Activated CD8-positive, alpha-beta T cell treated with anti-CD3 and anti-CD28 coated beads, Interleukin-2, amount 10 ng/mL, durations not matched to agents 7 days and 5 days (primary cell): ENCODE measurements around the gene CDH7. TPM values are rescaled to one million over a fixed set of nuclear protein-coding genes. Genes with fewer than 3 reads are reported as not detected.

Experiments
- ATAC-seq: fragments of 150-1000 bp; cut with Tn5 transposase; one replicate; pipeline ENCODE4 v1.10.0; 2021; ENCODE audit warnings: moderate library complexity
- CTCF ChIA-PET: fragments of 350-600 bp; sonication (Branson Sonifier 250); formaldehyde crosslinking; loops from one replicate; lab custom pipeline; 2021; ENCODE audit warnings: antibody characterized with exemption; lab: Charles Lee
- POLR2A ChIA-PET: fragments of 350-600 bp; sonication (Branson Sonifier 250); formaldehyde crosslinking; loops from one replicate; lab custom pipeline; 2021; ENCODE audit warnings: antibody characterized with exemption; lab: Charles Lee
- DNase-seq: peaks from one replicate; pipeline ENCODE4 v3.0.0-alpha.2; 2020
- H3K27ac Mint-ChIP-seq: one replicate; pipeline ENCODE4 v1.8.0; 2021; ENCODE audit warnings: mild to moderate bottlenecking, mixed read lengths
- H3K27me3 Mint-ChIP-seq: one replicate; pipeline ENCODE4 v1.8.0; 2021; ENCODE audit warnings: low read depth, mixed read lengths
- H3K36me3 Mint-ChIP-seq: one replicate; pipeline ENCODE4 v1.8.0; 2021; ENCODE audit warnings: low read depth, mixed read lengths
- H3K4me1 Mint-ChIP-seq: one replicate; pipeline ENCODE4 v1.8.0; 2021; ENCODE audit warnings: low read depth, mixed read lengths
- H3K4me3 Mint-ChIP-seq: one replicate; pipeline ENCODE4 v1.8.0; 2021; ENCODE audit warnings: mild to moderate bottlenecking, mixed read lengths
- H3K9me3 Mint-ChIP-seq: one replicate; pipeline ENCODE4 v1.8.0; 2022; ENCODE audit warnings: mixed read lengths; ENCODE audit not compliant: insufficient read depth
- total RNA-seq, 2 experiments: library from RNA; stranded (reverse); gene quantifications; one replicate each; pipeline ENCODE4 v1.2.3, GENCODE V29; 2021

Gene CDH7, protein sequence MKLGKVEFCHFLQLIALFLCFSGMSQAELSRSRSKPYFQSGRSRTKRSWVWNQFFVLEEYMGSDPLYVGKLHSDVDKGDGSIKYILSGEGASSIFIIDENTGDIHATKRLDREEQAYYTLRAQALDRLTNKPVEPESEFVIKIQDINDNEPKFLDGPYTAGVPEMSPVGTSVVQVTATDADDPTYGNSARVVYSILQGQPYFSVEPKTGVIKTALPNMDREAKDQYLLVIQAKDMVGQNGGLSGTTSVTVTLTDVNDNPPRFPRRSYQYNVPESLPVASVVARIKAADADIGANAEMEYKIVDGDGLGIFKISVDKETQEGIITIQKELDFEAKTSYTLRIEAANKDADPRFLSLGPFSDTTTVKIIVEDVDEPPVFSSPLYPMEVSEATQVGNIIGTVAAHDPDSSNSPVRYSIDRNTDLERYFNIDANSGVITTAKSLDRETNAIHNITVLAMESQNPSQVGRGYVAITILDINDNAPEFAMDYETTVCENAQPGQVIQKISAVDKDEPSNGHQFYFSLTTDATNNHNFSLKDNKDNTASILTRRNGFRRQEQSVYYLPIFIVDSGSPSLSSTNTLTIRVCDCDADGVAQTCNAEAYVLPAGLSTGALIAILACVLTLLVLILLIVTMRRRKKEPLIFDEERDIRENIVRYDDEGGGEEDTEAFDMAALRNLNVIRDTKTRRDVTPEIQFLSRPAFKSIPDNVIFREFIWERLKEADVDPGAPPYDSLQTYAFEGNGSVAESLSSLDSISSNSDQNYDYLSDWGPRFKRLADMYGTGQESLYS
- total RNA-seq = not detected

DNA sequence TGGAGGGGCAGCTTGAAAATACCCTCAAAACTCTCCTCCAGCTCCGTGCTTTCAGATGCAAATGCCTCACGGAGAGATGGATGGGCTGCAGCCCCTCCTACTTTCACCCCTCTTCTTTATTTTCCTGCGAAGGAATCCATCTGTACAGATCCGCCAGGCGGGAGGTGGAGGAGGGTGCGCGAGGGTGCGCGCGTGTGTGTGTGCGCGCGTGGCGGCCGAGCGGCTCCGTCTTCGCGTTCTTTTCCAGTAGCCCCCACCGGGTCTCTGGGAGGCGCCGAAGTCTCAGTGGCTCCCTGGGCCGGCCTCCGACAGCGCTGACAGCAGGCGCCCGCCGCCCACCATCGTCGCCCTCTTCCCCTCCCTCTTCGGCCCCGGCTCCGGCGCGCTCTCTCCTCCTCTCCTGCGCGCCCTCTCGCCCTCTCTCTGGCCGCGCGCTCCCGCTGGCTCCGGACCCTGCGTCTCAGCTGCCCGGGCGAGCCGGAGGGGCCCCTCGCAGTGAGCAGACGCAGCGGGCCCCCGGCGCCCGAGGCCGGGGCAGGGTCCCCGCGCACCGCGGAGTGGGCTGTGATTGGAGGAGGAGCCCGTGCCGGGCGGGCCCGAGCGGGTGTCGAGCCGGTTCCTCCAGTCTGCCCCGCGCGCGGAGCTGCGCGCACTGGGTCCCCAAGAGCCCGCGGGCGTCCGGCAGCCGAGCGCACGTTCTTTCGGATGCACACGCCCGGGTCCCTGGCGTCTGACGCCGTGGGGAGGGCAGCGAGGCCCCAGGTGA lies at the start of gene CDH7:
TSS of gene CDH7 (plus strand) at position 624 of the 766 bp plus-strand sequence. CDS start 11,831 bp downstream, outside the sequence.
- ChIA-PET CTCF (no interaction called here), POLR2A (no interaction called here)
- H3K9me3 Mint-ChIP-seq = no peaks in the 10 kb centered on the region
- DNase-seq (no peak), ATAC-seq (no peak)
- H3K36me3 Mint-ChIP-seq = peaks cover 3% of the 10 kb centered on the region
- no peak within 1 kb of the TSS for H3K4me3 Mint-ChIP-seq
- H3K4me1 Mint-ChIP-seq = no peaks in the 10 kb centered on the region
- peaks cover 11% of the 10 kb centered on the region for H3K27me3 Mint-ChIP-seq
- no peak within 1 kb of the TSS for H3K27ac Mint-ChIP-seq

DNA sequence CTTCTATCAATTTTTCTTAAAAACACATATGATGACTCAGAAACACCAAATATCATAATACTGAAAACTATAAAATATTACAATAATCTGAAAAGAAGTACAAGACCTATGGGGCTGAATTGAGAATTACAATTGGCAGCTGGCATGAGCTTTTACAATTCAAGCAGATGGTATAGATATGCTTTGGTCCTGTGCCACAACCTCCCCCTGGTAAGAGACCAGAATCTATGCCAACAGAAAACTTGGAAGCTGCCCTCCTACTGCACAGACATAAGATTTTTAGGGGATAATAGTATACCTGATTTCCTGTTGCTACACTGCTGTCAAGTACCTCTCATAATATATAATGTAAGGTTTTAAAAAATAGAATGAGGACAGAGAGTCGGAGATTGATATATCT lies 46.8 kb upstream of the CDH7 start:
- ChIA-PET CTCF (no interaction called here), POLR2A (no interaction called here)
- Mint-ChIP-seq H3K27me3 (no peaks in the 10 kb centered on the region), H3K36me3 (no peaks in the 10 kb centered on the region), H3K4me3 (no peak overlapping the region), H3K27ac (no peak overlapping the region), H3K4me1 (no peaks in the 10 kb centered on the region), H3K9me3 (peaks cover 4% of the 10 kb centered on the region)
- DNase-seq (no peak), ATAC-seq (no peak)

DNA sequence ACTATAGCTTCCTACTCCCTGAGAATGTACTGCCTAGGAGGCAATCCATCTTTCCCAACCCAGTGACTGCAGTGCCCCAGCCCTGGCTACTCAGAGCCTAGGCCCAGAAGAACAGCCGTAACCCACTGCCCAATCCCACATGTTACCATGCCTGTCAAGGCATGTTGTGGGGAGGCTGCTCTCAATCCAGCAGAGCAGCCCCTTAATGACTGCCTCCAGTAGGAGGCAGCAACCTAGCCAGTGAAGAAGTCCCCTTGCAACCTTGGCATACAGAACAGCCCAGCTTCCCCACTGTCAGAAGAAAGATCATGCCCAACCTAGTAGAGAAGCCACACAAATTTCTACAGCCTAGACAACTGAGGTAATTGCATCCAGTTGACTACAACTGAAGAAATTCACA lies 44.2 kb upstream of the CDH7 start:
- DNase-seq (no peak), ATAC-seq (no peak)
- Mint-ChIP-seq H3K4me3 (no peak overlapping the region), H3K27ac (no peak overlapping the region), H3K4me1 (no peaks in the 10 kb centered on the region), H3K36me3 (no peaks in the 10 kb centered on the region), H3K9me3 (peaks cover 4% of the 10 kb centered on the region), H3K27me3 (no peaks in the 10 kb centered on the region)
- ChIA-PET POLR2A (no interaction called here), CTCF (no interaction called here)

DNA sequence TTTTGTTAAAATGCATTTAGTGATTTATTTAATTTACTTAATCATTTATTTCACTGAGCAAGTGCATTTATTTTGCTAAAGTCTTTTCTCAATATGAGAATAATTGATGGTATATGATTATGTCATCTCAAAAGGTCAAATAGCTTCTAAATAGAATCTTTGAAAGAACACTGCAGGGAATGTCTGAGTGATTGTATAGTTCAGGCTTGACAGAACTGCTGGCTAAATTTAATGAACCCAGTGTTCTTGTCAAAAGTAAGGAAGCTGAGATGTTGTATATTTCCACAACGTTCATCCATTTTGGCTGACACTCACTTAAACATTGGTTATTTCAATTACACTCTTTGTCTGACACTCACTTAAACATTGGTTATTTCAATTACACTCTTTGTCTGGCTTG lies 39.3 kb upstream of the CDH7 start:
- H3K4me1 Mint-ChIP-seq = no peaks in the 10 kb centered on the region
- H3K4me3 Mint-ChIP-seq = no peak overlapping the region
- H3K36me3 Mint-ChIP-seq = no peaks in the 10 kb centered on the region
- no peak overlapping the region for H3K27ac Mint-ChIP-seq
- ATAC-seq (no peak), DNase-seq (no peak)
- no peaks in the 10 kb centered on the region for H3K27me3 Mint-ChIP-seq
- ChIA-PET POLR2A (no interaction called here), CTCF (no interaction called here)
- peaks cover 4% of the 10 kb centered on the region for H3K9me3 Mint-ChIP-seq

DNA sequence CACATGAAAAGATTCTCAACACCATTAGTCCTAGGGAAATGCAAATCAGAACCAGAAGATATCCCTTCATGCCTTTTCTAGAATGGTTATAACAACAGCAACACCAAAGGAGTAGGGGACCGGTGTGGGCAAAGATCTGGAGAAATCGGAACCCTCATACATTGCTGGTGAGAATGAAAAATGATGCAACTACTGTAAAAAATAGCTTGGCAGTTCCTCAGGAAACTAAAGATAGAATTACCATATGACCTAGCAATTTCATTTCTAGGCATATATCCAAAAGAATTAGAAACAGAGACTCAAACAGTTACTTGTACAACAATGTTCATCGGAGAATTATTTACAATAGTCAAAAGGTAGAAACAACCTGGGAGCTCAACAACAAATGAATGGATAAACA lies 29.2 kb upstream of the CDH7 start:
- no peak for ATAC-seq
- no peak for DNase-seq
- no peaks in the 10 kb centered on the region for H3K4me1 Mint-ChIP-seq
- H3K36me3 Mint-ChIP-seq = no peaks in the 10 kb centered on the region
- H3K27ac Mint-ChIP-seq = no peak overlapping the region
- H3K27me3 Mint-ChIP-seq = no peaks in the 10 kb centered on the region
- peaks cover 6% of the 10 kb centered on the region for H3K9me3 Mint-ChIP-seq
- ChIA-PET CTCF (no interaction called here), POLR2A (no interaction called here)
- no peak overlapping the region for H3K4me3 Mint-ChIP-seq

DNA sequence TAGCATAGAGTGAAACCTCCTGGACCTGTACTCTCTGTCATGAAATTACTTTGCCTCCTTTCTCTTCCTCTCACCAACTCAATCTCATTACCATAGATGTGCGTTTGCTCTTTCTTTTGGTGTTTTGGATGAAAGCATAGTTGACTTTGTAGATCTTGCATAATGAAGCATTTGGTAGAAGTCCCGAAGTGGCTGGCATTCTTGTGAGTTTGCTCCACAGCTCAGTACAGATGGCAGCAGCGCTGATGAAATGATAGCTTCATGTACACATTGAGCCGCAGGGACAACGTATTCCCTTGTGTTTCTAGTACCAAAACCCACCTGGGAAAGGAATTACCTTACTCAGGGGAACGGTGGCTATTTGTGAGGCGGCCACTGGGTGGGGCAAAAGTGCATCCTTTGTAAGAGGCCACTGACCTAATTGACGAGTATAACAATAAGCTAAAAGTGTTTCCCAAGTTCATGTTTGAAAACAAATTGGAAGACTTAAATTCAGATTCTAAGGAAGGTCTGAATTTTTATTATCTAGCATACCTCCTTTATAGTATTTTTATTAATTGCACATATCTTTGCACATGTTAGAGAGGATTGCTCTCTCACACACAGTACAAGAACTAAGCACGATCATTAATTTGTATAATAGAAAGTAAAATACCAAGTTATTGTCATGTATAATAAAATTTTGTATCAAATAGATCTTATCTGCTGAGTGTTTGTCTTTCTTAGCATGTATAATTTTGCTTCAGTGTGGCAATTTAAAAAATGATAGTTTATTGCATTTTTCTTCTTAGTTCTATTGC lies 25.4 kb upstream of the CDH7 start:
- Mint-ChIP-seq H3K9me3 (no peaks in the 10 kb centered on the region), H3K36me3 (no peaks in the 10 kb centered on the region), H3K4me3 (no peak overlapping the region), H3K27ac (no peak overlapping the region), H3K4me1 (no peaks in the 10 kb centered on the region), H3K27me3 (no peaks in the 10 kb centered on the region)
- ChIA-PET POLR2A (no interaction called here), CTCF (no interaction called here)
- ATAC-seq (no peak), DNase-seq (no peak)

DNA sequence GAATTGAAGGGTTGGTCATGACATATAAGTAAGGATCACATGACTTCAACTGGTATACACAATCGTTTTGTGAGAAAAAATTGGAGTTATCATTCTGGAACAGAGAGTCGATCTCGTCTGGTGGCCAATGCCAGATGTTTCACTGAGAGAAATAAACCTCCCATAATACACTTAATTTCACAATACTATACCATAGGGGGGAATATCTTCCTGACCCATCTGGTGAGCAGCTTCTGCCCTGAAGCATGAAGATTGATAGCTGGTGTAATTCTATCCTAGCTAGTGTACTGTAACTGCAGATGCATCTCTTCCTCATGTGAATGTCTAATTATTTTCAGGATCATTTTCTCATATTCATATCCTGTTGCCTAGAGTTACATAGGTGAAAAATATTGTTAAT lies 15.7 kb upstream of the CDH7 start:
- no peak overlapping the region for H3K4me3 Mint-ChIP-seq
- no peaks in the 10 kb centered on the region for H3K4me1 Mint-ChIP-seq
- H3K27me3 Mint-ChIP-seq = no peaks in the 10 kb centered on the region
- no peak overlapping the region for H3K27ac Mint-ChIP-seq
- DNase-seq = no peak
- CTCF ChIA-PET = no interaction called here
- POLR2A ChIA-PET = no interaction called here
- no peak for ATAC-seq
- peaks cover 5% of the 10 kb centered on the region for H3K9me3 Mint-ChIP-seq
- no peaks in the 10 kb centered on the region for H3K36me3 Mint-ChIP-seq

DNA sequence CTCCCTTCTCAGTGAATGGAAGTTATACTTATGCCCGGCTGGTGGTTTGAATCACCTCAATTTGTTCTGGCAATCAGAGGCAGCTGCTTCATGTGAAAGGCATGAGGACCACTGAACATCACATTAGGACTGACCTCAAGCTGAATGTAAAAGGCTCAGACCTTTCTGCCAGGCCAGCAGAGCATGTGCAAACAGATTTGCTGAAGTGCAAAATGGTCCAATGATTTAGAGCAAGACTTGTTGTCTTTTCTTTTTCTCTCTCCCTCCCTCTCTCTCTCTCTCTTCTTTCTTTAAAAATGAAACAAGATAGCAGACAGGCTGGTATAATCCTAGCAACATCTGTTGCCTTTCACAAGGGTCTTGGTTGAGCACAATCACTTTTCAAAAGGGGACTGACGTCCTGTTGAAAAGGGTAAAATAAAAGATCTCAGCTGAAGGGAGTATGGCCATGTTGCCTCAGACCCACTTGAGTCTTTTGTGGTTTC lies 13.3 kb upstream of the CDH7 start:
- ChIA-PET CTCF (no interaction called here), POLR2A (no interaction called here)
- Mint-ChIP-seq H3K27me3 (no peaks in the 10 kb centered on the region), H3K27ac (no peak overlapping the region), H3K4me3 (no peak overlapping the region), H3K9me3 (peaks cover 5% of the 10 kb centered on the region), H3K36me3 (no peaks in the 10 kb centered on the region), H3K4me1 (no peaks in the 10 kb centered on the region)
- ATAC-seq (no peak), DNase-seq (no peak)

DNA sequence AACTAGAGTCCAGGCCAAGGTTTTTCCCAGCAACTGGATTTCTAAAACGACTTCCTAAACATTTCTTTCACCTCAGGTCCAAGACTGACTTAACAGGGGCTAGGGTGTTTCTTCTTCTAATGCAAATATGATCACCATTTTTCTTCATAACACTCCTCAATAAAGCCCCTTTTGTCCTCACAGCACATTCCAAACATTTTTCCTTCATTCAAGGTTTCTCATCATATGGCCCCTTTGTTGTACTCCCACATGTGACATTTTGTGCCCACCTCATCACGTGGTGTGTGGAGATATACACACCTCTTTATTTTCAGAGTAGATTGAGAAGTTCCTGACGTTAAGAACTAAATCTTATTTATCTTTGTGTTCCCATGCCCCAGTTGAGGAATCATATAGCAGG lies 3.9 kb upstream of the CDH7 start:
- Mint-ChIP-seq H3K27ac (no peak overlapping the region), H3K36me3 (peaks cover 3% of the 10 kb centered on the region), H3K9me3 (no peaks in the 10 kb centered on the region), H3K27me3 (peaks cover 11% of the 10 kb centered on the region), H3K4me1 (no peaks in the 10 kb centered on the region), H3K4me3 (no peak overlapping the region)
- ChIA-PET CTCF (no interaction called here), POLR2A (no interaction called here)
- DNase-seq (no peak), ATAC-seq (no peak)

DNA sequence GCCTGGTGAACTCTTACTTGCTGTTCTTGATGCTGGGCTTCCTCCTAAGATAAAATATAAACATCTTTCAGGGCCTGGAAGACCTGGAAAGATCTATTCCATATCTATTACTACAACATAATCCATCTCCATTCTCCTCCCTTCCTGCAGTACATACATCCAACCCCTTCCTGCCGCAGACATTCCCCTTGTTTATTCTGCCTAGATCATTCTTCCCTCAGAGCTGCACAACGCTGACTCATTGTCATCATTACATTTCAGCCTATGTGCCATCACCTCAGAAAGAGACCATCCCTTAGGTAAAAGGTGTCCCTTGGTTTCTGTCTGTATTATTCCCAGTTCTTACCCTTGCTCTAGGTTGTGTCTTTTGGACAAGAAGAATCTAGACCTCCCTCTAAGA lies 2.5 kb upstream of the CDH7 start:
- ATAC-seq (no peak), DNase-seq (no peak)
- no peaks in the 10 kb centered on the region for H3K9me3 Mint-ChIP-seq
- H3K36me3 Mint-ChIP-seq = peaks cover 3% of the 10 kb centered on the region
- peaks cover 11% of the 10 kb centered on the region for H3K27me3 Mint-ChIP-seq
- no peaks in the 10 kb centered on the region for H3K4me1 Mint-ChIP-seq
- ChIA-PET POLR2A (no interaction called here), CTCF (no interaction called here)
- H3K27ac Mint-ChIP-seq = no peak overlapping the region
- no peak overlapping the region for H3K4me3 Mint-ChIP-seq

DNA sequence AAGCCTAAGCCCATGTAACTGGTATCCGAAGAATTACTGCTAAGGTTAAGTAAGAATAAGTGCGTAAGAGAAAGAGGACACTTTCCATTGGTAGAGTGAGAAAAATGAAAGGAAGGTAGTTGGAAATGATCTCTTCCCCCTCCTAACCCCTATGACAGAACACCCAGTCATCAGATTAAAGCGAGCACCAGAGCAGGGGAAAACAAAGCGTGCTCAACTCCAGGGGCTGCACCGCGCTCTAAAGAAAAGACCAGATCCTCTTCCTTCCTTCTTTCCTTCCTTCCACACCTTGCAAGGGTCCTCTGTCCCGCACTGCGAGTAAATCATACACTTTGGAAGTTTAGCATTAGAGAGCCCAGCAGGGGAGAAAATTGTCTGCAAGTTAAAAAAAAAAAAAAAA lies 971 bp upstream of the CDH7 start:
- ATAC-seq (no peak), DNase-seq (no peak)
- Mint-ChIP-seq H3K36me3 (peaks cover 3% of the 10 kb centered on the region), H3K27ac (no peak overlapping the region), H3K27me3 (peaks cover 11% of the 10 kb centered on the region), H3K4me3 (no peak overlapping the region), H3K4me1 (no peaks in the 10 kb centered on the region), H3K9me3 (no peaks in the 10 kb centered on the region)
- ChIA-PET POLR2A (no interaction called here), CTCF (no interaction called here)
